A549 (cell line): ENCODE results near the gene PARP9.

Source experiments
- CEBPB ChIP-seq, 2 experiments: fragments of >200 bp in 1 of 2; sonication (Bioruptor Twin) in 1 of 2; formaldehyde crosslinking in 1 of 2; IDR thresholded peaks; 2 replicates each; pipeline ENCODE4 v1.6.1; 2012 to 2016
- CHD2 ChIP-seq: fragments of 150-350 bp; IDR thresholded peaks from 2 replicates; pipeline ENCODE4 v1.6.1; 2014; ENCODE audit warnings: low read length; ENCODE audit not compliant: partially characterized antibody
- FOSL2 ChIP-seq, 2 experiments: fragments of 450-650 bp in 1 of 2; fragments of >200 bp in 1 of 2; sonication (Bioruptor Twin) in 1 of 2; formaldehyde crosslinking; IDR thresholded peaks; 2 replicates each; pipeline versions ENCODE4 v1.5.0 to v1.6.1; 2016 to 2020; ENCODE audit warnings: mild to moderate bottlenecking in 1 of 2, moderate library complexity in 1 of 2
- HDAC2 ChIP-seq: fragments of 200-600 bp; sonication (generic); IDR thresholded peaks from 2 replicates; pipeline ENCODE4 v1.6.1; 2016
- JUNB ChIP-seq: fragments of >200 bp; sonication (Bioruptor Twin); formaldehyde crosslinking; IDR thresholded peaks from 2 replicates; pipeline ENCODE4 v1.6.1; 2016
- MAFK ChIP-seq: fragments of 450-650 bp; IDR thresholded peaks from 2 replicates; pipeline ENCODE4 v1.6.1; 2014; ENCODE audit not compliant: partially characterized antibody
- MAZ ChIP-seq: fragments of 150-350 bp; IDR thresholded peaks from 2 replicates; pipeline ENCODE4 v1.6.1; 2014; ENCODE audit warnings: antibody characterized with exemption, low read depth, low read length, borderline replicate concordance
- PHF8 ChIP-seq: fragments of 200-600 bp; sonication (generic); IDR thresholded peaks from 2 replicates; pipeline ENCODE4 v1.6.1; 2016; ENCODE audit warnings: low read depth, mild to moderate bottlenecking, antibody characterized with exemption, moderate library complexity, borderline replicate concordance
- POLR2A ChIP-seq: IDR thresholded peaks from 2 replicates; pipeline ENCODE4 v1.6.1; 2012; ENCODE audit warnings: mild to moderate bottlenecking, low read length
- POLR2AphosphoS2 ChIP-seq: conservative IDR thresholded peaks from 2 replicates; pipeline ENCODE4 v1.6.1; 2012; ENCODE audit warnings: low read length, improper control_type of control experiment, inconsistent platforms
- RAD21 ChIP-seq, 2 experiments: fragments of >200 bp in 1 of 2; sonication (Bioruptor Twin) in 1 of 2; formaldehyde crosslinking in 1 of 2; IDR thresholded peaks in 1 of 2; conservative IDR thresholded peaks in 1 of 2; 2 replicates in 1 of 2; 3 replicates in 1 of 2; pipeline ENCODE4 v1.6.1; 2012 to 2018; ENCODE audit warnings: inconsistent platforms in 1 of 2
- RNF2 ChIP-seq: fragments of 200-600 bp; sonication (generic); IDR thresholded peaks from 2 replicates; pipeline ENCODE4 v1.6.1; 2016; ENCODE audit warnings: low read depth, mild to moderate bottlenecking, antibody characterized with exemption, moderate library complexity, borderline replicate concordance
- TF ChIP-seq, protein P1 (sequence below): fragments of >200 bp; sonication (Bioruptor Twin); formaldehyde crosslinking; IDR thresholded peaks from 3 replicates; pipeline ENCODE4 v1.5.1; 2016

DNA sequence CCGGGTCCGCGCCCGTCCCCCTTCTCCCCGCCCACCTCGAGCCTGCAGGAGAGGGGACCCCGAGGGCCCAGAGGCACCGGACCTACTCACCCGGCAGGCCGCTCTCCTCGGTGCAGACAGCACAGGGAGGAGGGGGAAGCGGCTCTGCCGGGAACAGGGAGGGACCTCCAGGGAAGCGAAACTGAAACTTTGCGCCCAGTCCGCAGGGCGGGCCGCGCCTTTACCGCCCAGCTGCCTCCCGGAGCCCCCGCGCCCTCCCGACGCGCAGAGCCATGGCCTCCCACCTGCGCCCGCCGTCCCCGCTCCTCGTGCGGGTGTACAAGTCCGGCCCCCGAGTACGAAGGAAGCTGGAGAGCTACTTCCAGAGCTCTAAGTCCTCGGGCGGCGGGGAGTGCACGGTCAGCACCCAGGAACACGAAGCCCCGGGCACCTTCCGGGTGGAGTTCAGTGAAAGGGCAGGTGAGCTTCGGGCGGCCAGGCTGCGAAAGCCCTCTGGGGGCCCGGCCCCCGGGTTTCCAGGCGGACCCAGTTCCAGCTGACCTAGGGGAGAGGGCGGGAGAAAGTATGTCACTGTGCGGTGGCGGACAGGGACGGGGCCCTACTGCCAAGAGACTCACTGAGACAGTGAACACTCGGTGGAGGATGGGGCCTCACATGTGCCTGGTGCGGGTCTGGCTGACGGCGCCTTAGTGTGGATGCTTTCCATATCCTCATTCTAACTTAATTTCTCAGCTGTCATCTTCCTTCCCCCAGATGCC, at the start of gene PARP9, which contains the start of gene DTX3L:
- no peak; a peak in 1 of 5 replicates for TF ChIP-seq RAD21 (conservative IDR thresholded peaks at IDR 0.05 in 1 of 2, IDR thresholded peaks at IDR 0.05 in 1 of 2)
- no peak for TF ChIP-seq HDAC2
- TF ChIP-seq CHD2: no peak
- TF ChIP-seq MAFK: peak; percentile 78
- TF ChIP-seq, protein P1, sequence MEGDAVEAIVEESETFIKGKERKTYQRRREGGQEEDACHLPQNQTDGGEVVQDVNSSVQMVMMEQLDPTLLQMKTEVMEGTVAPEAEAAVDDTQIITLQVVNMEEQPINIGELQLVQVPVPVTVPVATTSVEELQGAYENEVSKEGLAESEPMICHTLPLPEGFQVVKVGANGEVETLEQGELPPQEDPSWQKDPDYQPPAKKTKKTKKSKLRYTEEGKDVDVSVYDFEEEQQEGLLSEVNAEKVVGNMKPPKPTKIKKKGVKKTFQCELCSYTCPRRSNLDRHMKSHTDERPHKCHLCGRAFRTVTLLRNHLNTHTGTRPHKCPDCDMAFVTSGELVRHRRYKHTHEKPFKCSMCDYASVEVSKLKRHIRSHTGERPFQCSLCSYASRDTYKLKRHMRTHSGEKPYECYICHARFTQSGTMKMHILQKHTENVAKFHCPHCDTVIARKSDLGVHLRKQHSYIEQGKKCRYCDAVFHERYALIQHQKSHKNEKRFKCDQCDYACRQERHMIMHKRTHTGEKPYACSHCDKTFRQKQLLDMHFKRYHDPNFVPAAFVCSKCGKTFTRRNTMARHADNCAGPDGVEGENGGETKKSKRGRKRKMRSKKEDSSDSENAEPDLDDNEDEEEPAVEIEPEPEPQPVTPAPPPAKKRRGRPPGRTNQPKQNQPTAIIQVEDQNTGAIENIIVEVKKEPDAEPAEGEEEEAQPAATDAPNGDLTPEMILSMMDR: no peak
- no peak for TF ChIP-seq MAZ
- TF ChIP-seq JUNB: no peak
- TF ChIP-seq POLR2AphosphoS2: no peak
- TF ChIP-seq PHF8: peak; percentile 90
- no peak; the same call in 1 of the 2 replicates for TF ChIP-seq RNF2
- TF ChIP-seq FOSL2 (IDR thresholded peaks at IDR 0.05): no peak
- no peak for TF ChIP-seq FOSL2 (CRISPR knock-in tag; IDR thresholded peaks at IDR 0.05)
- no peak for TF ChIP-seq CEBPB (IDR thresholded peaks at IDR 0.05)
- peak; percentile 35 for TF ChIP-seq POLR2A
